GM19468 (cell line): ENCODE measurements around the gene LASP1.

ENCODE experiments used
- ATAC-seq: cut with Tn5 transposase; IDR thresholded peaks from one replicate; pipeline ENCODE4 v1.9.1; 2021; ENCODE audit warnings: mild to moderate bottlenecking, moderate library complexity, moderate number of reproducible peaks; ENCODE audit not compliant: unreplicated experiment; ENCODE audit errors: extremely low read depth

The LASP1 gene

GRCh38 chr17:38868817-38869525, 887 bp upstream of the LASP1 start:
- no peak for ATAC-seq

DNA sequence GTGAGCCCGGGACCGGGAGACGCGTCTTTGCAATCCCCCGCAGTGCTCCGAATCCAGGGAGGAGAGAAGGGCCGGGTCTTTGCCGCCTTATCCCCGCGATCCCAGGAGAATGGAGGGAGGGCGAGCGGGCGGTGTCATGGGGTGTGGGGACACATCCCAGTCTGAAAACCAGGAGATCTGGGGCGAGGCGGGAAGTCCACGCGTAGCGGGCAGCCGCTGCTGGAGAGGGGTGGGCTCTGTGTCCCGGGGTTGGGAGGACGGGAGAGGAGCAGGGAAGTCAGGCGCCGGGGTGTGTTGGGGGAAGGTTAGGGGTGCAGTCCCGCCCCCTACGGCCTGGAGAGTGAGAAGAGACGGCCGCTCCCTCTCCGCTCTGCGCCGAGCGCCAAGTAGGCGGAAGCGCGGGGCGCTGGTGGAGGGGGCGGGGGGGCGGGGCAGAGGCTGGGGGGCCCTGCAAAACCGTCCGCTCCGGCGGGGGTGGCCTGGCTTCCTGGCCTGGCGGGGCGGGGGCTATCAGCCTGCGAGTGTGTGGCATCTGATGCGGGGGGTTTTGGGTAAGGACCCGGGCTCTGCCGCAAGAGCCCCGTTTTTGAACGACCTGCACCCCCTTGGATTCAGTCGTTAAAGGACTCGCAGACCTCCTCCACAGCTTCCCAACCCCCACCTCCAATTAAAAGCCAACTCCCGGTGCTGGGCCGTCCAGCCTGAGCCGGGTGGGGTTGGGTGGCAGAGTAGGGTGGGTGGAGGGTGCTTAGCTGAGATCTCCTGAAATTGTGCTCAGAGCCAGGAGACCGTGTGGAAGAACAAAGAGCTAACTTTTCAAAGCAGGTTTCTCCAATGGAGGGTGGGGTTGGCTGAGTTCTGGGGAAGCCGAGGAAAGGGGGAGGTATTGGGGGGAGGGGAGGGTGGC, 654 bp downstream of the LASP1 start:
- no peak for ATAC-seq

DNA sequence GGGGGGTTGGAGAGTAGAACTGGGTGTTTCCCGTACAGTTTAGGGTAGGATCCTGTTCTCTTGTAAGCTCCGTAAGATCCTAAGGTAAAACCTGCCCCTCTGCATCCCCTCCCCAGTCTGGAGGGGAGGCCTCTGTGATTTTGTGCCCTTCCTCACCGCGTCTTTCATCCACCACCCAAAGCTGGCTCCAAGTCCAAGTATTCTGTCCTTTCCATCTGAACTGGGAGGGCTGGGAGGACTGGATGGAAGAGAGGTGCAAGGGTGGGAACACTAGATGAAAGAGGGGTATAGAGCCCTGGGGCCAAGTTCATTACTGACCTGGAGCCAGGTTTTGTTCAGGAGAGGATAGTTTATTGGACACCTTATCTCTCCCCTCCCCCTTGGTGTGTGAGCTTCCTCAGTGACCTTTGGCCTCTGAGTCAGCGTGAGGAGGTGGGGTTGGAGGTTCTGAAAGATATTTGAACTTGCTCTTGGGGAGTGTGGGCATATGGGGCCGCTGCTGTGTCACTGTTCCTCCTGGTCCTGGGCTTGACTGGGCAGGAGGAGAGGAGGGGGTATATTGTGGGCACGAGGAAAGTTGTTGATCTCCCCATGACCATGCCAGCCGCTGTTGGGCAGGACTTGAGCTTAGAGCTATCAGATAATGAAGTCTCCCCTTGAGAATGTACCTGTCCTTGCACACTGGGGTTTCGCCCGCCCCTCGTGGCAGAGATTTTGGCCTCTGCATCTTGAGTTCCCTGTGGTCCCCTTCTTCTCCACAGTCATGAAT, 1.6 kb downstream of the LASP1 start:
- no peak for ATAC-seq

DNA sequence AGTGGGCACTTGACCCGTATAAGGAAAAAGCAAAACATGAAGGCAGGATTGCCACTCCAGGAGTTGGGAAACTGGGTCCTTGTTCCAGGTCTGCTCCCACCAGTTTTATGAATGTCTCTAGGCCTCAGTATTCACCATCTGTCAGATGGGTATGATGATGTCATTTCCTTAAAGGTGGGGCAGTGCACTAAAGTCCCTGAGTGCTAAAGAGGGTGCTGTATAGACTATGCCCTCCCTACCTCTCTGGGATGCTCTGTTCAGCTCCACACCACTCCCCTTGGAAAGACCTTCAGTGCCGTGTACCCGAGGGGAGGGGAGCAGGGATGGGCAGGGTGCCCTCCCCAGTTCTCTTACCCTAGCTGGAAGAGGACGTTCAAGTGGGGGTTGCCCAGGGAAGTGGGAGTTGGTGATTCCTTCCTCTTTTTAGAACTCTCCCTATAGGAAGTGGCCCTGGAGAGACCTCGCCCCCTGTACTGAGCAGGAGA, 2.2 kb downstream of the LASP1 start:
- ATAC-seq, result no peak

DNA sequence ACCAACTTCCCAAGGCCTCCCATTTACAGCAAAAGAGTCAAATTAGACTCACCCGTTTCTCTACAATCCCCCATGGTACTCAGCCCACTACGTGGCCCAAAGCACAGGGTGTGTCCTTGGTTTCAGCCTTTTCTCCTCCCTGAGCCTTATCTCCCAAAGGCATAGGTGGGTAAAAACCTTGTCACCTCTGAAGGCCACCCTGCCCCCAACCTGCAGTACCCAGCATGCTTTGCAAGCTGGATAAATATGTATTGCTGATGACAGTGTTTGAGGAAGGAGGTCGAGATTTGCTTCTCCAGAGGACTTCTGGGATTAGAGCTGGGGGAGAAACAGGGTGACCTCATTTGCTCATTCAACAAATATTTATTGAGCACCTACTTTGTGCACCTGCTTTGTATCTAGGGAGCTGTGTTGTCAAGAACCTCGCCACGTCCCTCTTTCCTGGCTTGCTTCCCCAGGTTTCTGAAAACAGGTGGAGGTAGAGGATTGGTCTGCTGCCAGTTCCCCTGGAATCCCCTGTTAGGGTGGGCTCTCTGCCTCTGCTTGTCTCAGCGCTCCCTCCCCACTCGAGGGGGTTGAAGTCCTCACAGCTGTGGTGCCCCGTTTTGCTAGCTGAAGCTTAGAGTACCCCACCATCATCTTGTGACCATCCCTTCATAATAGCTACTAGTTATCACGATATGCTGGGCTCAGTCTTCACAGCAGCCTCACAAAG, 3.0 kb downstream of the LASP1 start:
- no peak for ATAC-seq

DNA sequence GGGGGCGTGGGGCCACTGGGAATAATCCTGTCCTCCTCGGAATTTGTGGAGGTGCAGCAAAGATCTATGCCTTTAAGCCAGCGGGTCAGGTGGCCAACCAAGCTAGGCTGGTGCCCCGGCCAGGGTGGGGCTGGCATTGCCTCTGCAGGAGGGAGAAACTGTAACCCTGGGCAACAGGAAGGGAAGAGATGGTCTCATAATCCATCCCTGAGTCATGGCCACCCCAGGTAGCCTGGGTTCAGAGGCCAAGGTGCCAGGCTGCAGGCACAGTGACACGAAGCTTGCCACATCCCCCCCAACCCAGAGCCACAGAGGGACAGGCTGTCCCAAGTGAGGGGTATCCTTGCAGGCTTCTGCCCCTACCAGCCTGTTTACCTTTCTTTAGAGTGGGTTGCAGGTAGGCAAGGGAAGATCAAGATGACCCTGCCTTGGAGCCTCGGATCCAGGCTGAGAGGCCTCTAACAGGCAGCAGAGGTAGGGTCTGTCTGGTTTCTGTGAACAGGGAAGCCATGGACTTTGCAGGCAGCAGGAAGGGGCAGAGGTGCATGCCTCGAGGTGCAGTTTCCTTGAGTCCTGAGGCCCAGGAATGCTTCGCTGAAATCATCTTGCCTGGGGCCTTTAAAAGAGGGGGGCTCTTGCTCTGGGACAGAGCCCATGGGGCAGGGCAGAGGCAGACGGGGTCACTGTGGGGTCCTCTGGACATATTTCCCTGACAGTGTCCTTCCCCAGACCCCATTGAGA, 4.0 kb downstream of the LASP1 start:
- ATAC-seq, result no peak

DNA sequence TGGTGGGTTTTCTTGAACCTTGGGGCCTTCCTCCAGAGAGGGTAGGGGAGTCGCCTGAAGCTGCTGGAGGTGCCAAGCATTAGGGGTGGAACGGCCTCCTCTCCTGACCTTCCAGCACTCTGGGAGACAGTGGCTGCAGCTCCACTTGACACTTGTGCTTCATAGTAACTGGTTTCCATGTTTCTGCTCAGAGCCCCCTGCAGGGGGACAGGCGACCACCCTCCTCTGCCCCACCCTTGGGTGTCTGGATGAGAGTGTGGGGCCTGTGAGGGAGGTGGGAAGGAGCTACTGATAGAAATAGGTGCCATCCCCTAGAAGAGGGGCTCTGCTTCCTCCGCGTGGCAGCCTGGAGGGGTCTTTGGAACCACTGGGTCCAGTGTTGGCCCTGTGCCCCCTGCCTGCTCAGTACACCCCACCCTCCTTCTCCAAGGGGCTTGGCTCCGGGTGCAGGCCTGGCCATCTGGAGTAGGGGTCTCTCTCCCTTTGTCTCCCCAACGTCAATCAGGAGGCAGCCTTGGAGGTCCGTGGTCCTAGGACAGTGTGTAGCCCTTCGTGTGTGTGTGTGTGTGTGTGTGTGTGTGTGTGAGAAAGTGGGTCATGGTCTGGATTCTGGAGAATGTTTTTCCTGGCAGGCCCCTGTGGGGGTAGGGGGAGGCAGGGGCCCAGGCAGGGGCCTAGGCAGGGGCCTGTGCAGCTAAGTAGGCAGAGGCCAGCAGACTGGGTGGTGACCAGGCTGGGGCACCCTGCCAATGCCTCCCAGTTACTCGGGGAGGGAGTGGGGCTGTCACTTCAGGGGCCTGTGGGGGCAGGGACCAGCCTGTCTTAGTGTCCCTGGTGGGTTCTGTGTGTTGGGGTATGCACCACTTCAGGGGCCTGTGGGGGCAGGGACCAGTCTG, 4.9 kb downstream of the LASP1 start:
- ATAC-seq, result no peak

- ATAC-seq, result no peak
These were observed 5.7 kb downstream of the LASP1 start for GRCh38 chr17:38875477-38876075.

DNA sequence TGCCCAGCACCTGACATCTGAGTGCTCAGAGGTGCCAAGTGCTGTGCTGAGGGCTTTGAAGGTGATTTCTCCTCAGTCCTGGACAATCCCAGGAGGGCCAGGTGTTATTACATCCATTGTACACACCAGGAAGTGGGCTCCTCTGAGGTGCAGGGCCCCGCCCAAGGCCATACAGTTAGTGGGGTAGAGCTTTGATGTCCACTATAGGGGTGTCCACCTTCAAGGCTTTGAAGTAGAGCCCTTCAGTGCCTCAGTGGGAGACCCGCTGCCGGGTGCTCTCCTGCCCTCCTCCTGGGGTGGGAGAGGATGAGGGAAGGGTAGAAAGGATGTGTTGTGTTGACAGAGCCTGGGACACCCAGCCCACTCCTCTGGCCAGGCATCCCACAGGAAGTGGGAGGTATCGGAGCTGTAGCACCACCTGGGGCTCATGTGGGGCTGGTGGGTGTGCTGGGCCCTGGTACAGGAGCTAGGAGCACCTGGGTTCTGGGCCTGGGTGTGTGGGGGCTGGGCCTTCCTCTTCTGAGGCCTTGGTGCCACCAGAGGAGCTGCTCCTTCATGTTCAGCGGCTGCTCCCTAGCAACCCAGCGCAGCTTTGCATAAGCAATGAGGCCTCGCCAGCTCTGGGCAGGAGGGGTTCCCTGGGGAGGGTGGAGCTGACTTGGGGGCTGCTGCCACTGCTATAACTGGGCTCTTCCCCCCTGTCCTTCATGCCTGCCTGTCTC, 7.4 kb downstream of the LASP1 start:
- no peak for ATAC-seq

DNA sequence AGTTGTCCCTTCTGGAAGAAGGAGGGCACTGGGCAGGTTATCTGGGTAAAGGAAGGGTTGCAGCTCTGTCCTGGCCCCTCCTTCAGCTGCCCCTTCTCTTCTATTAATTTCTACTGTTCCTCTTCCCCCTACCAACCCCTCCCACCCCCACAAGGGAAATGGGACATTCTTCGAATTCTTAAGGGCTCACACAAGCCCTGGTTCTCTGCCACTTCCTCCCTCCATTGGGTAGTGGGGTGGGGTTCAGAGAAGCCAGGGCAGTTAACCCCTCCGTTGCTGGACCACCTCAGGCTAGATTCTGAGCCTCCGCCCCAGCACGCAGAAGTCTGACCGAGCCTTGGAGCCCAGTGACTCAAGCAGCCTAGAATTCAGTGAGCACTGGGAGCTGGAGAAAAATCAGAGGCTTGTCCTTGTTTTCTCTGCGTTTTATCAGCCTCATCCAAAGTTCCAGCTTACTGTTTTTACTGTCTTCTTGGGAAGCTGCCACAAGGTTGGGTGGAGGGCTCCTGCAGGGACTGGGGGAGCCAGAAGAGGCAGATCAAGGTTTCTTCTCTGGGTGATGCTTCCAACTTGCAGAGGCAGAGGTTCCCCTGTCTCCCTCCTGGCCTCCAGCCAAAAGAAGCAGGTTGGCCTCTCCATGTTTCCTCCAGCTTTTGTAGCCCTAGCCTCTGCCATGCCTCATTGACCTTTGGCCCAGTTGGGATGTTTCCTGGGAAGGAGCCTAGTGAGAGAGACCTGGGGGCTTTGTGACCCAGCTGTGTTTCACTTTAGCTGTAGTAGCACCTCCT, 10.2 kb downstream of the LASP1 start:
- ATAC-seq, result no peak

- no peak for ATAC-seq
These were observed 11.8 kb downstream of the LASP1 start for GRCh38 chr17:38881600-38882191.

- ATAC-seq, result no peak
These were observed 13.0 kb downstream of the LASP1 start for GRCh38 chr17:38882870-38883269.

DNA sequence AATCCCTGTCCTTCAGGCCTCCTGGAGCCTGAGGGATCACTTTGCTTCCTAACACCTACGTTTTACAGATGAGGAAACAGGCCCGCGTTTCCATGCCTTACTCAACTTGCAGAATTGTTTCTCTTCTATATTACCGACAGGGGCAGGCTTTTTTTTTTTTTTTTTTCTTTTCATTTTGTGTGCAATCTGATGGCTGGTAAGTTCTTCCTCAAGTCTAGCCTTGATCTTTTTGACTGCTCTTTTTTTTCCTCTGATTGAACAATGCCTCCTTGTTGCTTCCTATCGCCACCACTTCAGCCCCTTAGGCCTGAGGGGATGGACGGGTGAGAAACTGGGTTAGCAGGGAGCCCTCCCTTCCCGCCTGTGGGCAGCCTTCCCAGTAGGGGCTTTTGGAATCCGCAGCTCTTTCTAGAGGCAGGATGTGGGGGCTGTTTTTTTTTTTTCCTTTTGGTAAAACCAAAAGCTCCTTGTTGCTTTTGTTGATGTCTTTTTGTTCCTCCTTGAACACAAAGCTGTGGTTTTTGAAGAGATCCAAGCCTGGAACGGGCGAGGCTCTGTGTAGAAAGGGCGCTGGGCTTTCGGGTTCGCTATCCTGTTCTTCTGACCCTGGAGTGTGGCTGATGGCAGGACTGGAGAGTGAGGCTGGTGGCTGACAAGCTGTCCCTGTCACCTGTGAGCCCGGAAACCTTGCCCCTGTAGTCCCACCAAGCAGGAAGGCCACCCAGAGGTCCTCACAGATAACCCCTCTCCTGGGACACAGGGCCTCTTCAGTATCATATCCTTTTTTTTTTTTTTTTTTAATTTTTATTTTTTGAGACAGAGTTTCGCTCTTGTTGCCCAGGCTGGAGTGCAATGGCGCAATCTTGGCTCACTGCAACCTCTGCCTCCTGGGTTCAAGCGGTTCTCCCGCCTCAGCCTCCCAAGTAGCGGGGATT, 14.0 kb downstream of the LASP1 start:
- ATAC-seq, result no peak

GRCh38 chr17:38885044-38885727, 15.3 kb downstream of the LASP1 start:
- ATAC-seq, result no peak
